H1 (cell line): Measurements from ENCODE around the gene TEK. TPM values are rescaled to one million over a fixed set of nuclear protein-coding genes. Genes with fewer than 3 reads are reported as not detected.

Experiments
- CTCF ChIA-PET: fragments of 300-600 bp; sonication (Branson Sonifier 250); formaldehyde crosslinking; loops from one replicate; lab custom pipeline; 2021; ENCODE audit not compliant: partially characterized antibody; lab: Charles Lee
- POLR2A ChIA-PET: fragments of 300-600 bp; sonication (Branson Sonifier 250); formaldehyde crosslinking; loops from one replicate; lab custom pipeline; 2021; ENCODE audit warnings: inconsistent platforms; ENCODE audit not compliant: partially characterized antibody; lab: Charles Lee
- DNase-seq, 2 experiments: peaks; one replicate each; pipeline versions ENCODE4 v3.0.0 to v3.0.0-alpha.2; 2010 to 2022; ENCODE audit warnings: low spot score in 2 of 2, low read depth in 1 of 2, mixed read lengths in 1 of 2
- FAIRE-seq: peaks from 2 replicates; lab custom pipeline; 2011; peaks lifted over from hg19 to GRCh38; lab: Jason Lieb, UNC
- H2AFZ ChIP-seq: 2 replicates; pipeline ENCODE4 v1.8.1; 2012; ENCODE audit warnings: low read length, inconsistent platforms
- H2AK5ac ChIP-seq: 2 replicates; pipeline ENCODE4 v1.6.1; 2013; ENCODE audit warnings: low read depth, low read length
- H2BK120ac ChIP-seq: replicated peaks from 2 replicates; pipeline ENCODE3; 2013; ENCODE audit warnings: low read depth, low read length, inconsistent platforms
- H2BK12ac ChIP-seq: 2 replicates; pipeline ENCODE4 v1.6.1; 2013; ENCODE audit warnings: low read depth, low read length
- H2BK15ac ChIP-seq: 2 replicates; pipeline ENCODE4 v1.6.1; 2013; ENCODE audit warnings: low read length
- H2BK20ac ChIP-seq: 2 replicates; pipeline ENCODE4 v1.6.1; 2013; ENCODE audit warnings: low read length
- H2BK5ac ChIP-seq: 2 replicates; pipeline ENCODE4 v1.6.1; 2013; ENCODE audit warnings: low read depth, low read length
- H3K14ac ChIP-seq: 2 replicates; pipeline ENCODE4 v1.6.1; 2013; ENCODE audit warnings: inconsistent platforms; ENCODE audit not compliant: insufficient read length
- H3K18ac ChIP-seq: 2 replicates; pipeline ENCODE4 v1.6.1; 2013; ENCODE audit warnings: low read length; ENCODE audit errors: extremely low read depth
- H3K23ac ChIP-seq: 2 replicates; pipeline ENCODE4 v1.6.1; 2013; ENCODE audit warnings: inconsistent platforms; ENCODE audit not compliant: insufficient read length
- H3K23me2 ChIP-seq: 2 replicates; pipeline ENCODE4 v1.6.1; 2013; ENCODE audit warnings: low read depth, low read length
- H3K27ac ChIP-seq: 2 replicates; pipeline ENCODE4 v1.6.1; 2011; ENCODE audit warnings: low read depth, low read length, inconsistent platforms
- H3K27me3 ChIP-seq, 4 experiments: replicated peaks in 1 of 4; 1 replicate in 1 of 4; 2 replicates in 3 of 4; pipeline versions ENCODE4 v1.6.1 to v1.8.1; 2011 to 2013; ENCODE audit warnings: low read length in 3 of 4, mild to moderate bottlenecking in 3 of 4, inconsistent platforms in 2 of 4, mixed read lengths in 2 of 4, moderate library complexity in 1 of 4; ENCODE audit not compliant: control insufficient read depth in 3 of 4, insufficient read depth in 3 of 4; ENCODE audit errors: extremely low read depth in 1 of 4
- H3K36me3 ChIP-seq, 4 experiments: 2 replicates each; pipeline versions ENCODE4 v1.6.1 to v1.8.1; 2011 to 2013; ENCODE audit warnings: mild to moderate bottlenecking in 4 of 4, low read length in 3 of 4, moderate library complexity in 2 of 4, control low read depth in 1 of 4, inconsistent platforms in 1 of 4; ENCODE audit not compliant: insufficient read depth in 4 of 4, control insufficient read depth in 2 of 4
- H3K4ac ChIP-seq: replicated peaks from 2 replicates; pipeline ENCODE3; 2013; ENCODE audit warnings: low read length, low read depth, mixed read lengths, inconsistent platforms; ENCODE audit not compliant: insufficient read length
- H3K4me1 ChIP-seq, 4 experiments: replicated peaks in 1 of 4; 1 replicate in 1 of 4; 2 replicates in 3 of 4; pipeline versions ENCODE4 v1.6.1 to v1.8.1; 2011 to 2013; ENCODE audit warnings: low read length in 3 of 4, inconsistent platforms in 2 of 4, mixed read lengths in 1 of 4; ENCODE audit not compliant: insufficient read depth in 4 of 4, control insufficient read depth in 3 of 4
- H3K4me2 ChIP-seq, 2 experiments: 2 replicates each; pipeline versions ENCODE4 v1.6.1 to v1.8.1; 2011 to 2013; ENCODE audit warnings: low read depth in 2 of 2, low read length in 2 of 2, control low read depth in 1 of 2, inconsistent platforms in 1 of 2, mild to moderate bottlenecking in 1 of 2; ENCODE audit not compliant: insufficient read depth in 1 of 2
- H3K4me3 ChIP-seq, 4 experiments: fragments of 200-600, 300-600 bp in 1 of 4; sonication (generic), shearing (Covaris generic), sonication (Bioruptor Twin) in 1 of 4; 2 replicates each; pipeline versions ENCODE4 v1.5.1 to v1.8.1; 2011 to 2016; ENCODE audit warnings: low read length in 4 of 4, low read depth in 3 of 4, control low read depth in 2 of 4, inconsistent platforms in 2 of 4, mild to moderate bottlenecking in 2 of 4, mixed read lengths in 1 of 4, moderate library complexity in 1 of 4; ENCODE audit not compliant: insufficient read depth in 2 of 4; ENCODE audit errors: extremely low read depth in 1 of 4
- H3K56ac ChIP-seq: replicated peaks from 2 replicates; pipeline ENCODE3; 2013; ENCODE audit warnings: low read depth, mild to moderate bottlenecking, mixed read lengths, low read length, inconsistent platforms; ENCODE audit not compliant: insufficient read length
- H3K79me1 ChIP-seq: 2 replicates; pipeline ENCODE4 v1.6.1; 2013; ENCODE audit warnings: low read depth, low read length, control low read depth
- H3K79me2 ChIP-seq, 2 experiments: 2 replicates each; pipeline versions ENCODE4 v1.6.1 to v1.8.1; 2012 to 2013; ENCODE audit warnings: low read length in 2 of 2, mild to moderate bottlenecking in 2 of 2, inconsistent platforms in 1 of 2; ENCODE audit not compliant: insufficient read depth in 2 of 2, control insufficient read depth in 1 of 2
- H3K9ac ChIP-seq, 4 experiments: replicated peaks in 1 of 4; 1 replicate in 1 of 4; 2 replicates in 3 of 4; pipeline versions ENCODE4 v1.6.1 to v1.8.1; 2011 to 2013; ENCODE audit warnings: low read depth in 3 of 4, low read length in 3 of 4, control low read depth in 2 of 4, mild to moderate bottlenecking in 2 of 4, moderate library complexity in 2 of 4, inconsistent platforms in 1 of 4; ENCODE audit errors: extremely low read depth in 1 of 4
- H3K9me3 ChIP-seq, 2 experiments: 2 replicates each; pipeline versions ENCODE4 v1.6.1 to v1.8.1; 2012 to 2013; ENCODE audit warnings: mild to moderate bottlenecking in 2 of 2, moderate library complexity in 2 of 2, control low read depth in 1 of 2, inconsistent platforms in 1 of 2, low read depth in 1 of 2, low read length in 1 of 2, mixed read lengths in 1 of 2; ENCODE audit not compliant: insufficient read depth in 2 of 2
- H4K20me1 ChIP-seq, 2 experiments: replicated peaks in 1 of 2; 2 replicates each; pipeline versions ENCODE3 to v1.8.1; 2011 to 2013; ENCODE audit warnings: inconsistent platforms in 2 of 2, low read length in 2 of 2, mild to moderate bottlenecking in 1 of 2; ENCODE audit not compliant: insufficient read depth in 2 of 2, control insufficient read depth in 1 of 2
- H4K5ac ChIP-seq: 2 replicates; pipeline ENCODE4 v1.6.1; 2013; ENCODE audit warnings: low read length, low read depth, mixed read lengths, inconsistent platforms; ENCODE audit not compliant: insufficient read length
- H4K8ac ChIP-seq: 2 replicates; pipeline ENCODE4 v1.8.0; 2013; ENCODE audit warnings: mild to moderate bottlenecking, moderate library complexity, low read length, inconsistent platforms; ENCODE audit not compliant: insufficient read depth; ENCODE audit errors: extremely low read depth
- H4K91ac ChIP-seq: replicated peaks from 2 replicates; pipeline ENCODE3; 2013; ENCODE audit warnings: low read length, mixed read lengths, inconsistent platforms; ENCODE audit not compliant: insufficient read length
- CBX8 ChIP-seq: fragments of 300-800, 300-1000 bp; sonication (generic); IDR thresholded peaks from 2 replicates; pipeline ENCODE4 v1.7.1; 2016; ENCODE audit warnings: low read depth, low read length, borderline replicate concordance
- CHD2 ChIP-seq: IDR thresholded peaks from 2 replicates; pipeline ENCODE4 v1.6.1; 2012; ENCODE audit warnings: low read length, improper control_type of control experiment
- CREB1 ChIP-seq: IDR thresholded peaks from 2 replicates; pipeline ENCODE4 v1.6.1; 2012; ENCODE audit warnings: inconsistent platforms
- EGR1 ChIP-seq: IDR thresholded peaks from 2 replicates; pipeline ENCODE4 v1.6.1; 2011; ENCODE audit warnings: low read depth, low read length, borderline replicate concordance
- EZH2 ChIP-seq: fragments of 200-600 bp; sonication (generic); IDR thresholded peaks from 2 replicates; pipeline ENCODE4 v1.7.1; 2012; ENCODE audit warnings: low read depth, mild to moderate bottlenecking, moderate library complexity, low read length, inconsistent platforms; ENCODE audit not compliant: severe bottlenecking
- GABPA ChIP-seq: IDR thresholded peaks from 2 replicates; pipeline ENCODE4 v1.6.1; 2011; ENCODE audit warnings: mild to moderate bottlenecking, low read length, moderate library complexity, borderline replicate concordance; ENCODE audit not compliant: insufficient read depth
- KDM4A ChIP-seq: IDR thresholded peaks from one replicate; pipeline ENCODE4 v1.7.1; 2012; ENCODE audit warnings: low read depth, mild to moderate bottlenecking, moderate library complexity, low read length, inconsistent platforms; ENCODE audit not compliant: severe bottlenecking
- MAFK ChIP-seq: IDR thresholded peaks from 2 replicates; pipeline ENCODE4 v1.6.1; 2012; ENCODE audit warnings: low read depth, mild to moderate bottlenecking, improper control_type of control experiment, low read length
- RFX5 ChIP-seq: IDR thresholded peaks from 2 replicates; pipeline ENCODE4 v1.6.1; 2011; ENCODE audit warnings: low read depth, low read length, improper control_type of control experiment, borderline replicate concordance
- WGBS, 2 experiments: shearing (Covaris generic) in 1 of 2; methylation state at CpG; one replicate each; pipeline versions ENCODE4 v1.1.6 to v1.1.7; 2013 to 2015; ENCODE audit warnings: low lambda C conversion rate in 2 of 2, mixed read lengths in 2 of 2, inconsistent platforms in 1 of 2, low coverage in 1 of 2, missing lambda C conversion rate in 1 of 2; ENCODE audit not compliant: insufficient replicate concordance in 2 of 2, insufficient coverage in 1 of 2, insufficient read length in 1 of 2; ENCODE audit errors: extremely low coverage in 1 of 2, missing lambda C conversion rate in 1 of 2; 5-methylcytosine and 5-hydroxymethylcytosine counted together
- polyA plus RNA-seq, 7 experiments: library from polyadenylated mRNA; depleted of rRNA in 3 of 7; stranded (reverse) in 5 of 7; unstranded in 2 of 7; fragments of >200 nt in 5 of 7; fragments of 200-250 nt in 2 of 7; gene quantifications; 1 replicate in 5 of 7; 2 replicates in 1 of 7; 4 replicates in 1 of 7; pipeline versions ENCODE4 v1.2.1 to v1.2.3, GENCODE V29; 2011 to 2013; ENCODE audit warnings: missing spikeins in 2 of 7, mixed read lengths in 2 of 7
- total RNA-seq: library from RNA; stranded (reverse); fragmentation: NEBNext Ultra II Directional; extraction: Animal tissue kit (Norgen Biotek cat#: 25700); gene quantifications from 2 replicates; pipeline ENCODE4 v1.2.1, GENCODE V29; 2021
- TF ChIP-seq, protein P1 (sequence below), 3 experiments: IDR thresholded peaks; 1 replicate in 2 of 3; 2 replicates in 1 of 3; pipeline versions ENCODE4 v1.5.1 to v1.6.1; 2011; ENCODE audit warnings: low read length in 3 of 3, mild to moderate bottlenecking in 3 of 3, inconsistent platforms in 2 of 3, low read depth in 1 of 3, moderate library complexity in 1 of 3; ENCODE audit not compliant: insufficient read depth in 1 of 3; ENCODE audit errors: control extremely low read depth in 1 of 3
- TF ChIP-seq, protein P2 (sequence below): IDR thresholded peaks from 2 replicates; pipeline ENCODE4 v1.6.1; 2011; ENCODE audit warnings: low read length, improper control_type of control experiment

Gene TEK
- total and polyA plus RNA-seq, 2 of the 8 experiments (the other 6 are each of a cell fraction or from before 2014, with no cell fraction given) = 11.0 to 35.8 TPM

DNA sequence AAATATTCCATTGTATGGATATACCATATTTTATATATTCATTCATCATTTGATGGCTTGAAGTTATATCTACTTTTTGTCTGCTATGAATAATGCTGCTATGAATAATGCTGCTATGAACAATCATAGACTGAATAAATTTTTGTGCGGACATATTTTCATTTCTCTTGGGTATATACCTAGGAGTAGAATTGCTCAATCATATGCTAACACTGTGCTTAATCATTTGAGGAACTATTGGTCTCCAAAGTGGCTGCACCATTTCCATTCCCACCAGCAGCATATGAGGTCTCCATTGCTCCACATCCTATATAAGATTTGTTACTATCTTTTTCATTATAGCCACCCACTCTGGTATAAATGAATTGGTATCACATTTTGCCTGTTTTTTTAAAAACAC lies 18.3 kb upstream of the TEK start:
- Histone ChIP-seq H3K27ac (no peak overlapping the region), H2AFZ (no peak overlapping the region), H3K27me3 (no peaks in the 10 kb centered on the region), H3K23ac (no peak overlapping the region), H3K14ac (no peak overlapping the region), H2BK20ac (no peak overlapping the region), H2BK5ac (no peak overlapping the region), H4K8ac (no peak overlapping the region), H3K4me2 (no peak overlapping the region), H2AK5ac (no peak overlapping the region), H3K4me3 (no peak overlapping the region), H3K9me3 (peaks cover 0 to 7% of the 10 kb centered on the region in 2 experiments; a peak in 1 of 4 replicates), H3K4ac (no peak overlapping the region), H3K56ac (no peak overlapping the region), H4K91ac (no peak overlapping the region), H4K5ac (no peak overlapping the region), H4K20me1 (no peaks in the 10 kb centered on the region), H2BK15ac (no peak overlapping the region), H3K23me2 (no peaks in the 10 kb centered on the region), H3K4me1 (no peaks in the 10 kb centered on the region), H2BK120ac (no peak overlapping the region), H3K18ac (no peak overlapping the region), H3K36me3 (no peaks in the 10 kb centered on the region; a peak in 1 of 8 replicates), H3K9ac (no peak overlapping the region), H2BK12ac (no peak overlapping the region), H3K79me1 (no peaks in the 10 kb centered on the region), H3K79me2 (no peaks in the 10 kb centered on the region)
- ChIA-PET POLR2A (no interaction called here), CTCF (no interaction called here)
- DNase-seq (no peak), FAIRE-seq (no peak)
- WGBS, 2 experiments = 88% methylated on average over 1 of the region's 1 CpG; no CpG with 5 or more reads in 1 of the 2 experiments
- no peak for TF ChIP-seq EGR1
- TF ChIP-seq CBX8 = no peak
- TF ChIP-seq EZH2 = no peak
- no peak for TF ChIP-seq CHD2
- no peak for TF ChIP-seq RFX5
- TF ChIP-seq, protein P1, sequence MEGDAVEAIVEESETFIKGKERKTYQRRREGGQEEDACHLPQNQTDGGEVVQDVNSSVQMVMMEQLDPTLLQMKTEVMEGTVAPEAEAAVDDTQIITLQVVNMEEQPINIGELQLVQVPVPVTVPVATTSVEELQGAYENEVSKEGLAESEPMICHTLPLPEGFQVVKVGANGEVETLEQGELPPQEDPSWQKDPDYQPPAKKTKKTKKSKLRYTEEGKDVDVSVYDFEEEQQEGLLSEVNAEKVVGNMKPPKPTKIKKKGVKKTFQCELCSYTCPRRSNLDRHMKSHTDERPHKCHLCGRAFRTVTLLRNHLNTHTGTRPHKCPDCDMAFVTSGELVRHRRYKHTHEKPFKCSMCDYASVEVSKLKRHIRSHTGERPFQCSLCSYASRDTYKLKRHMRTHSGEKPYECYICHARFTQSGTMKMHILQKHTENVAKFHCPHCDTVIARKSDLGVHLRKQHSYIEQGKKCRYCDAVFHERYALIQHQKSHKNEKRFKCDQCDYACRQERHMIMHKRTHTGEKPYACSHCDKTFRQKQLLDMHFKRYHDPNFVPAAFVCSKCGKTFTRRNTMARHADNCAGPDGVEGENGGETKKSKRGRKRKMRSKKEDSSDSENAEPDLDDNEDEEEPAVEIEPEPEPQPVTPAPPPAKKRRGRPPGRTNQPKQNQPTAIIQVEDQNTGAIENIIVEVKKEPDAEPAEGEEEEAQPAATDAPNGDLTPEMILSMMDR (IDR thresholded peaks at IDR 0.05; ENCODE audit: control extremely low read depth in 1 of 3, insufficient read depth in 1 of 3, low read depth in 1 of 3, low read length in 3 of 3) = no peak
- TF ChIP-seq GABPA = no peak
- no peak for TF ChIP-seq KDM4A
- TF ChIP-seq MAFK = no peak
- TF ChIP-seq, protein P2, sequence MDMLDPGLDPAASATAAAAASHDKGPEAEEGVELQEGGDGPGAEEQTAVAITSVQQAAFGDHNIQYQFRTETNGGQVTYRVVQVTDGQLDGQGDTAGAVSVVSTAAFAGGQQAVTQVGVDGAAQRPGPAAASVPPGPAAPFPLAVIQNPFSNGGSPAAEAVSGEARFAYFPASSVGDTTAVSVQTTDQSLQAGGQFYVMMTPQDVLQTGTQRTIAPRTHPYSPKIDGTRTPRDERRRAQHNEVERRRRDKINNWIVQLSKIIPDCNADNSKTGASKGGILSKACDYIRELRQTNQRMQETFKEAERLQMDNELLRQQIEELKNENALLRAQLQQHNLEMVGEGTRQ = no peak
- TF ChIP-seq CREB1 = no peak
